Type B pancreatic cell (in vitro differentiated cells): Measurements from ENCODE around the gene PSMD14. TPM values are rescaled to one million over a fixed set of nuclear protein-coding genes. Genes with fewer than 3 reads are reported as not detected.
"Not testable (repeated sequence)": the region's sequence is repeated elsewhere in the genome, so short reads cannot be mapped to it uniquely, and the experiment has no call there.

Experiments
- DNase-seq: peaks from one replicate; pipeline ENCODE4 v3.0.0; 2021; ENCODE audit warnings: mixed read lengths; ENCODE audit not compliant: unreplicated experiment; ENCODE audit errors: extremely low spot score
- H3K27ac Mint-ChIP-seq: 2 replicates; pipeline ENCODE4 v1.8.0; 2021; ENCODE audit warnings: mild to moderate bottlenecking, mixed read lengths
- H3K27me3 Mint-ChIP-seq: 2 replicates; pipeline ENCODE4 v1.8.0; 2021; ENCODE audit warnings: mixed read lengths
- H3K36me3 Mint-ChIP-seq: 2 replicates; pipeline ENCODE4 v1.8.0; 2021; ENCODE audit warnings: mixed read lengths
- H3K4me1 Mint-ChIP-seq: one replicate; pipeline ENCODE4 v1.8.0; 2021; ENCODE audit warnings: mixed read lengths; ENCODE audit not compliant: unreplicated experiment
- H3K4me3 Mint-ChIP-seq: 2 replicates; pipeline ENCODE4 v1.8.0; 2021; ENCODE audit warnings: mild to moderate bottlenecking, mixed read lengths
- H3K9me3 Mint-ChIP-seq: 2 replicates; pipeline ENCODE4 v1.8.0; 2021; ENCODE audit warnings: mixed read lengths
- CTCF ChIP-seq: fragments of 200-600 bp; sonication (generic); conservative IDR thresholded peaks from 2 replicates; pipeline ENCODE4 v1.5.0; 2021; ENCODE audit warnings: antibody characterized with exemption, mild to moderate bottlenecking
- long read RNA-seq: library from polyadenylated mRNA; unstranded; transcript quantifications from one replicate; pipeline ENCODE4 v2.0.0, GENCODE V29; 2020
- total RNA-seq: library from RNA; stranded (reverse); gene quantifications from 2 replicates; pipeline ENCODE4 v1.2.1, GENCODE V29; 2021; ENCODE audit warnings: low replicate concordance

PSMD14 gene
- total RNA-seq: 46.5 and 52.5 TPM in 2 replicates
- long read RNA-seq, transcript PSMD14-201 (12 exons, 1,954 nt): major isoform, 329 of 365 reads
- long read RNA-seq, partial matches to known transcripts: 13 of 365 reads
- long read RNA-seq, other reads (novel, unspliced or antisense): 23 of 365 reads

- peak within 1 kb of the TSS; percentile 95 for H3K4me3 Mint-ChIP-seq
- no peaks in the 10 kb centered on the region for H3K27me3 Mint-ChIP-seq
- no peak for TF ChIP-seq CTCF
- H3K9me3 Mint-ChIP-seq: peaks cover 5% of the 10 kb centered on the region
- peaks cover 3% of the 10 kb centered on the region for H3K36me3 Mint-ChIP-seq
- H3K27ac Mint-ChIP-seq: peak within 1 kb of the TSS; percentile 96
- H3K4me1 Mint-ChIP-seq: peaks cover 11% of the 10 kb centered on the region
- peak; percentile 85 for DNase-seq
Measured at GRCh38 chr2:161308178-161308955, at the start of gene PSMD14. Gene PSMD14 (plus strand): TSS chr2:161308425. CDS start chr2:161318826, 10,401 bp downstream.

GRCh38 chr2:161265874-161266273 lies 42.4 kb upstream of the PSMD14 start:
- H3K4me1 Mint-ChIP-seq: no peaks in the 10 kb centered on the region
- no peaks in the 10 kb centered on the region for H3K36me3 Mint-ChIP-seq
- no peaks in the 10 kb centered on the region for H3K9me3 Mint-ChIP-seq
- no peak overlapping the region for H3K27ac Mint-ChIP-seq
- peaks cover 3% of the 10 kb centered on the region for H3K27me3 Mint-ChIP-seq
- no peak for DNase-seq
- no peak for TF ChIP-seq CTCF
- no peak overlapping the region for H3K4me3 Mint-ChIP-seq

- Mint-ChIP-seq H3K4me3 (no peak overlapping the region), H3K4me1 (no peaks in the 10 kb centered on the region)
Measured at GRCh38 chr2:161269111-161269510, 39.1 kb upstream of the PSMD14 start.

GRCh38 chr2:161273038-161273760 lies 35.0 kb upstream of the PSMD14 start:
- no peaks in the 10 kb centered on the region for H3K9me3 Mint-ChIP-seq
- H3K36me3 Mint-ChIP-seq: no peaks in the 10 kb centered on the region
- DNase-seq: no peak
- peaks cover 6% of the 10 kb centered on the region for H3K27me3 Mint-ChIP-seq
- H3K27ac Mint-ChIP-seq: no peak overlapping the region
- no peak overlapping the region for H3K4me3 Mint-ChIP-seq
- no peaks in the 10 kb centered on the region for H3K4me1 Mint-ChIP-seq
- TF ChIP-seq CTCF: peak; percentile 91

More at GRCh38 chr2:161269111-161269510, 39.1 kb upstream of the PSMD14 start:
- H3K36me3 Mint-ChIP-seq: no peaks in the 10 kb centered on the region
- H3K9me3 Mint-ChIP-seq: no peaks in the 10 kb centered on the region
- TF ChIP-seq CTCF: no peak
- H3K27ac Mint-ChIP-seq: no peak overlapping the region
- DNase-seq: no peak
- H3K27me3 Mint-ChIP-seq: peaks cover 6% of the 10 kb centered on the region

- peak; percentile 79 for DNase-seq
- not testable (repeated sequence) for H3K4me3 Mint-ChIP-seq, H3K27ac Mint-ChIP-seq, H3K27me3 Mint-ChIP-seq, H3K9me3 Mint-ChIP-seq, H3K4me1 Mint-ChIP-seq, H3K36me3 Mint-ChIP-seq
Measured at GRCh38 chr2:161278564-161279229, 29.5 kb upstream of the PSMD14 start.

- H3K9me3 Mint-ChIP-seq, H3K36me3 Mint-ChIP-seq, DNase-seq, H3K27ac Mint-ChIP-seq, H3K4me1 Mint-ChIP-seq, H3K4me3 Mint-ChIP-seq, H3K27me3 Mint-ChIP-seq: not testable (repeated sequence)
Measured at GRCh38 chr2:161279230-161279815, 28.9 kb upstream of the PSMD14 start.
